Trophoblast cell (in vitro differentiated cells and primary cell): Measurements from ENCODE around the gene ZBED4.

Source experiments
- DNase-seq, 2 donors: peaks; one replicate each; pipeline ENCODE4 v3.0.0-alpha.2; 2016
- H2AFZ ChIP-seq: 2 replicates; pipeline ENCODE4 v1.6.1; 2013; ENCODE audit warnings: low read length, moderate library complexity, mild to moderate bottlenecking; ENCODE audit not compliant: insufficient read depth, poor library complexity
- H2AK5ac ChIP-seq: 2 replicates; pipeline ENCODE4 v1.6.1; 2013; ENCODE audit warnings: mild to moderate bottlenecking, low read length
- H2BK120ac ChIP-seq: 2 replicates; pipeline ENCODE4 v1.6.1; 2013; ENCODE audit warnings: low read length, mild to moderate bottlenecking, moderate library complexity; ENCODE audit not compliant: insufficient read depth, poor library complexity
- H2BK12ac ChIP-seq: 2 replicates; pipeline ENCODE4 v1.6.1; 2013; ENCODE audit warnings: mild to moderate bottlenecking, low read length, moderate library complexity
- H2BK5ac ChIP-seq: 2 replicates; pipeline ENCODE4 v1.6.1; 2013; ENCODE audit warnings: low read length, low read depth, moderate library complexity, mild to moderate bottlenecking; ENCODE audit not compliant: poor library complexity
- H3K14ac ChIP-seq: 2 replicates; pipeline ENCODE4 v1.6.1; 2013; ENCODE audit warnings: mild to moderate bottlenecking, low read length
- H3K18ac ChIP-seq: 2 replicates; pipeline ENCODE4 v1.6.1; 2013; ENCODE audit warnings: mild to moderate bottlenecking, low read length
- H3K23ac ChIP-seq: 2 replicates; pipeline ENCODE4 v1.6.1; 2013; ENCODE audit warnings: low read length
- H3K27ac ChIP-seq: 2 replicates; pipeline ENCODE4 v1.5.1; 2013; ENCODE audit warnings: low read depth, mild to moderate bottlenecking, inconsistent platforms, low read length, moderate library complexity
- H3K27me3 ChIP-seq: 2 replicates; pipeline ENCODE4 v1.6.1; 2013; ENCODE audit warnings: inconsistent platforms, mild to moderate bottlenecking, low read length, moderate library complexity; ENCODE audit not compliant: insufficient read depth
- H3K36me3 ChIP-seq, 2 experiments: 1 replicate in 1 of 2; 2 replicates in 1 of 2; pipeline ENCODE4 v1.6.1; 2013; ENCODE audit warnings: low read length in 2 of 2, mild to moderate bottlenecking in 2 of 2, moderate library complexity in 1 of 2; ENCODE audit not compliant: insufficient read depth in 2 of 2, control insufficient read depth in 1 of 2
- H3K4ac ChIP-seq: 2 replicates; pipeline ENCODE4 v1.6.1; 2013; ENCODE audit warnings: low read depth, mild to moderate bottlenecking, low read length, moderate library complexity
- H3K4me1 ChIP-seq, 2 experiments: 1 replicate in 1 of 2; 2 replicates in 1 of 2; pipeline ENCODE4 v1.6.1; 2013; ENCODE audit warnings: low read length in 2 of 2, mild to moderate bottlenecking in 2 of 2, moderate library complexity in 1 of 2; ENCODE audit not compliant: insufficient read depth in 2 of 2, control insufficient read depth in 1 of 2
- H3K4me2 ChIP-seq: 2 replicates; pipeline ENCODE4 v1.6.1; 2013; ENCODE audit warnings: inconsistent platforms, mild to moderate bottlenecking, low read length, moderate library complexity
- H3K4me3 ChIP-seq: 2 replicates; pipeline ENCODE4 v1.5.1; 2013; ENCODE audit warnings: mild to moderate bottlenecking, low read depth, low read length, inconsistent platforms
- H3K79me1 ChIP-seq: one replicate; pipeline ENCODE4 v1.6.1; 2013; ENCODE audit warnings: low read length
- H3K79me2 ChIP-seq: 2 replicates; pipeline ENCODE4 v1.6.1; 2013; ENCODE audit warnings: low read length, mild to moderate bottlenecking; ENCODE audit not compliant: control insufficient read depth, insufficient read depth, poor library complexity
- H3K9ac ChIP-seq: 2 replicates; pipeline ENCODE4 v1.6.1; 2013; ENCODE audit warnings: mild to moderate bottlenecking, low read length
- H3K9me3 ChIP-seq: 2 replicates; pipeline ENCODE4 v1.6.1; 2013; ENCODE audit warnings: low read depth, mild to moderate bottlenecking, control low read depth, inconsistent platforms, low read length; ENCODE audit not compliant: insufficient read depth
- H4K12ac ChIP-seq: 2 replicates; pipeline ENCODE4 v1.6.1; 2013; ENCODE audit warnings: low read depth, mild to moderate bottlenecking, low read length, moderate library complexity
- H4K8ac ChIP-seq: 2 replicates; pipeline ENCODE4 v1.6.1; 2013; ENCODE audit warnings: low read depth, mild to moderate bottlenecking, low read length, moderate library complexity
- H4K91ac ChIP-seq: one replicate; pipeline ENCODE4 v1.6.1; 2013; ENCODE audit warnings: low read depth, mild to moderate bottlenecking, low read length, moderate library complexity
- WGBS: extraction: QIAGEN DNeasy Blood & Tissue Kit; methylation state at CpG from one replicate; pipeline ENCODE4 v1.1.7; 2013; ENCODE audit warnings: missing lambda C conversion rate; ENCODE audit not compliant: insufficient read length, insufficient coverage; ENCODE audit errors: extremely low coverage; 5-methylcytosine and 5-hydroxymethylcytosine counted together

ZBED4 gene

GRCh38 chr22:49901457-49901856, 47.8 kb downstream of the ZBED4 start:
- H3K79me1 ChIP-seq: no peaks in the 10 kb centered on the region
- H3K9me3 ChIP-seq: peaks cover 16% of the 10 kb centered on the region
- no peak overlapping the region for H3K4me2 ChIP-seq
- no peak overlapping the region for H4K12ac ChIP-seq
- no peak overlapping the region for H3K9ac ChIP-seq
- no peak overlapping the region for H3K4ac ChIP-seq
- no peak overlapping the region for H2AFZ ChIP-seq
- H2BK120ac ChIP-seq: no peak overlapping the region
- no peak overlapping the region for H2BK5ac ChIP-seq
- no peaks in the 10 kb centered on the region for H3K27me3 ChIP-seq
- no peak overlapping the region for H3K27ac ChIP-seq
- peak overlapping the region; percentile 56 for H3K4me3 ChIP-seq
- DNase-seq: no peak
- peak overlapping the region; percentile 3 for H3K23ac ChIP-seq
- no peaks in the 10 kb centered on the region for H3K79me2 ChIP-seq
- no peak overlapping the region for H2AK5ac ChIP-seq
- no peak overlapping the region for H3K14ac ChIP-seq
- H4K91ac ChIP-seq: no peak overlapping the region
- no peak overlapping the region for H4K8ac ChIP-seq
- no peaks in the 10 kb centered on the region for H3K4me1 ChIP-seq
- no CpG with 5 or more reads among the region's 11 CpGs for WGBS
- peaks cover 15 to 26% of the 10 kb centered on the region in 2 experiments for H3K36me3 ChIP-seq
- no peak overlapping the region for H3K18ac ChIP-seq
- H2BK12ac ChIP-seq: no peak overlapping the region

- H3K9me3 ChIP-seq: peaks cover 16% of the 10 kb centered on the region
- no peak overlapping the region for H3K14ac ChIP-seq
- H4K8ac ChIP-seq: no peak overlapping the region
- no peak overlapping the region for H3K9ac ChIP-seq
- no peak overlapping the region for H3K23ac ChIP-seq
- DNase-seq: no peak
- H3K18ac ChIP-seq: no peak overlapping the region
- no peaks in the 10 kb centered on the region for H3K4me1 ChIP-seq
- H4K12ac ChIP-seq: no peak overlapping the region
- no peaks in the 10 kb centered on the region for H3K27me3 ChIP-seq
- no peaks in the 10 kb centered on the region for H3K79me2 ChIP-seq
- no peak overlapping the region for H3K4me3 ChIP-seq
- H2BK12ac ChIP-seq: no peak overlapping the region
- no peak overlapping the region for H3K27ac ChIP-seq
- no peak overlapping the region for H4K91ac ChIP-seq
- H2AK5ac ChIP-seq: no peak overlapping the region
- H3K36me3 ChIP-seq: peaks cover 26 to 41% of the 10 kb centered on the region in 2 experiments
- no peak overlapping the region for H2BK5ac ChIP-seq
- no peak overlapping the region for H2AFZ ChIP-seq
- no peak overlapping the region for H2BK120ac ChIP-seq
- no peaks in the 10 kb centered on the region for H3K79me1 ChIP-seq
- no peak overlapping the region for H3K4ac ChIP-seq
- no peak overlapping the region for H3K4me2 ChIP-seq
- no CpG with 5 or more reads among the region's 17 CpGs for WGBS
Measured at GRCh38 chr22:49903322-49904039, 49.8 kb downstream of the ZBED4 start.

GRCh38 chr22:49904040-49904369, 50.4 kb downstream of the ZBED4 start:
- DNase-seq: no peak
- Histone ChIP-seq H3K79me1 (no peaks in the 10 kb centered on the region), H3K14ac (no peak overlapping the region), H2AFZ (no peak overlapping the region), H4K8ac (no peak overlapping the region), H3K9me3 (peaks cover 16% of the 10 kb centered on the region), H2BK120ac (no peak overlapping the region), H4K91ac (no peak overlapping the region), H2BK5ac (no peak overlapping the region), H3K9ac (no peak overlapping the region), H3K4me3 (no peak overlapping the region), H3K23ac (no peak overlapping the region), H3K4me2 (no peak overlapping the region), H3K4ac (no peak overlapping the region), H3K36me3 (peaks cover 27 to 44% of the 10 kb centered on the region in 2 experiments), H3K4me1 (no peaks in the 10 kb centered on the region), H3K27ac (no peak overlapping the region), H3K27me3 (no peaks in the 10 kb centered on the region), H2BK12ac (no peak overlapping the region), H3K79me2 (no peaks in the 10 kb centered on the region), H2AK5ac (no peak overlapping the region), H4K12ac (no peak overlapping the region), H3K18ac (no peak overlapping the region)
- WGBS: no CpG with 5 or more reads among the region's 11 CpGs

- H3K4me2 ChIP-seq: no peak overlapping the region
- H2BK5ac ChIP-seq: no peak overlapping the region
- no peak overlapping the region for H3K23ac ChIP-seq
- no peak overlapping the region for H2BK120ac ChIP-seq
- DNase-seq: no peak
- no peak overlapping the region for H4K8ac ChIP-seq
- H2AFZ ChIP-seq: no peak overlapping the region
- peaks cover 33 to 49% of the 10 kb centered on the region in 2 experiments for H3K36me3 ChIP-seq
- H4K91ac ChIP-seq: no peak overlapping the region
- no peak overlapping the region for H4K12ac ChIP-seq
- peaks cover 14% of the 10 kb centered on the region for H3K9me3 ChIP-seq
- H2BK12ac ChIP-seq: no peak overlapping the region
- no peaks in the 10 kb centered on the region for H3K79me1 ChIP-seq
- H3K18ac ChIP-seq: no peak overlapping the region
- H3K4me1 ChIP-seq: no peaks in the 10 kb centered on the region
- no peak overlapping the region for H3K14ac ChIP-seq
- H3K4me3 ChIP-seq: no peak overlapping the region
- H3K79me2 ChIP-seq: no peaks in the 10 kb centered on the region
- no peak overlapping the region for H3K9ac ChIP-seq
- H3K4ac ChIP-seq: no peak overlapping the region
- no peak overlapping the region for H2AK5ac ChIP-seq
- H3K27ac ChIP-seq: no peak overlapping the region
- H3K27me3 ChIP-seq: no peaks in the 10 kb centered on the region
- WGBS: no CpG with 5 or more reads among the region's 18 CpGs
Measured at GRCh38 chr22:49905465-49905864, 51.8 kb downstream of the ZBED4 start.
